Measurements from ENCODE around the gene TLE4. TPM values are rescaled to one million over a fixed set of nuclear protein-coding genes. Genes with fewer than 3 reads are reported as not detected.

Gene TLE4
- total RNA-seq, 1 experiment from 2014 or later, result 8.1 TPM

DNA sequence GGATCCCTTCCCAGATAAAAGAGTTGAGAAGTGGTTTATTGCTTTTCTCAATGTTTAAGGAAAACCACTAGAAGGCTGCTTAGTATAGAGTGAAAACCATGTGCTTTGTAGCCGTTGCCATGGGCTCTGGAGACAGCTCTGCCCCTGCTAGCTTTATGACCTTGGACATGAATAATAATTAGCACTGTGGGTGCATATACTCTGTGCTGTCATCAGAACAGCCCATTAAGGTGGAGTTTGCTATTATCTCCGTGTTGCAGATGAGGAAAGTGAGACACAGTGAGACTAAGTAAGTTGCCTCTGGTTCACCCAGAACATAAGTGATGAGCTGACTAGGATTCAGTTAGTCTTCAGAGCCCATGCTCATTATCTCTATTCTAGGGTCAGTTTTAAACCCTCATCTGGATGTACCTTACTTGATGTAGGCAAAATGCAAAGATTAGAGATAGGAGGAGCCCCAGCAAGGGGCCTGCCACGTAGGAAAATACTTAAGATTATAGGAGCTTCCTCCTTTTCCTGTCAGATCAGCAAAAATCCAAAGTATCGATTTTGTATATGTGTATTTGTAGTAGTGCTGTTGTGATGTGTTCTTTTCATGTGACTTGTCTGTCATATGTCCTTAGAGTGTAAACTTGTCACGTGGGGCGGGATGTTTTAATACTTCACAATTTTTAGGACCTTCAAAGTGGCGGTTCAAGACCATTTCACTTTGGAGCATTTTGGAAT, 102.5 kb downstream of the TLE4 start:
- Histone ChIP-seq H3K9me3 (no peaks in the 10 kb centered on the region), H3K27me3 (replicated peaks; ENCODE audit: control insufficient read depth, insufficient read depth, low read length) (no peaks in the 10 kb centered on the region), H3K4me3 (ENCODE audit: low read depth, low read length) (no peak overlapping the region), H3K36me3 (ENCODE audit: control insufficient read depth, insufficient read depth, low read length) (no peaks in the 10 kb centered on the region), H3K4me1 (no peaks in the 10 kb centered on the region)
- no peak overlapping the region for H3K27ac Mint-ChIP-seq (ENCODE audit: unreplicated experiment)
- no peak for TF ChIP-seq CTCF (IDR thresholded peaks at IDR 0.05; ENCODE audit: insufficient read depth in 1 of 2, low read depth in 1 of 2, low read length in 1 of 2, severe bottlenecking in 1 of 2, unreplicated experiment in 1 of 2)
- H3K4me1 Mint-ChIP-seq (ENCODE audit: low read depth, unreplicated experiment), result no peaks in the 10 kb centered on the region
- intact Hi-C loops (cut with micrococcal nuclease; ENCODE audit: unreplicated experiment), result no loop called here
- BruUV-seq (replicated peaks), result no TSS peak
- no peak for DNase-seq
- H3K36me3 Mint-ChIP-seq (ENCODE audit: insufficient read depth, unreplicated experiment), result peaks cover 4% of the 10 kb centered on the region
- ChIA-PET CTCF (no interaction called here), POLR2A (no interaction called here)
- H3K4me3 Mint-ChIP-seq (ENCODE audit: unreplicated experiment), result no peak overlapping the region
- H3K27me3 Mint-ChIP-seq (ENCODE audit: insufficient read depth, unreplicated experiment), result no peaks in the 10 kb centered on the region
- no peaks in the 10 kb centered on the region for H3K9me3 Mint-ChIP-seq (ENCODE audit: unreplicated experiment)

GRCh38 chr9:79681576-79681975, 109.8 kb downstream of the TLE4 start:
- Mint-ChIP-seq H3K36me3 (ENCODE audit: insufficient read depth, unreplicated experiment) (no peaks in the 10 kb centered on the region), H3K4me3 (ENCODE audit: unreplicated experiment) (no peak overlapping the region), H3K9me3 (ENCODE audit: unreplicated experiment) (no peaks in the 10 kb centered on the region)

DNA sequence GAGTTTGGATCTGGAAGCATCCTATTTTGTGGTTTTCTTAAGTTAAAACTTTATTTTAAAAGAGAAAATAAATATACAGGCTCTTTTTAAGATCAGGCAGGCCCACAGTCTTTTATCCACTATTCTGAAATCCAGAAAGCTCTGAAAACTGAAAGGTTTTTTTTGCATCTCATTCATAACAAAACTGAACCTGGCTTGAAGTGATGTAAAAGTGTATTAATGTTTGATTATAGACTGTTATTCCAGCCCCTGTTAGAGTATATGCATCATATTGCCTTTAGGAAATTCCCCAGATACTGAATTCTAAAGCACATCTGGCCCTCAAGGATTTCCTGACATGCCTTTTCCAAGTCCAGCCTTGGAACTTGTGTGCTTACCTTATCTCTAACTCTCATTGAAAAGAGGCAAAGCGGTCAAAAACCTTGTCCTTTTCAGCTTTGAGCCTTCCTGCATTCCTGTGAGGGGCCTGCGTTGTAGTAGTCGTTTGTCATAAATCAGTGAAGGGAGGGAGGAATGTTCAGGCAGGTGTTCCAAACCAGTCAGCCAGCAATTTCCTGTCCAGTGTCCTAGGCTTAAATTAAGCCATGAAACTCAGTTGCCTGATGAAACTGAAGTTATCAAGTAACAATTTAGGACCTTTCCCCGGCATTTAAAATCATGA, 110.4 kb downstream of the TLE4 start:
- intact Hi-C loops (cut with micrococcal nuclease; ENCODE audit: unreplicated experiment), result loop anchor here (5.0 kb wide), 1 partner anchor 110 kb away; the partner anchor contains the start of gene TLE4
- H3K4me3 Mint-ChIP-seq (ENCODE audit: unreplicated experiment), result no peak overlapping the region
- peaks cover 5% of the 10 kb centered on the region for H3K4me1 Mint-ChIP-seq (ENCODE audit: low read depth, unreplicated experiment)
- no TSS peak for BruUV-seq (replicated peaks)
- Histone ChIP-seq H3K4me3 (ENCODE audit: low read depth, low read length) (no peak overlapping the region), H3K36me3 (ENCODE audit: control insufficient read depth, insufficient read depth, low read length) (no peaks in the 10 kb centered on the region), H3K27me3 (replicated peaks; ENCODE audit: control insufficient read depth, insufficient read depth, low read length) (no peaks in the 10 kb centered on the region), H3K4me1 (peaks cover 12% of the 10 kb centered on the region), H3K9me3 (no peaks in the 10 kb centered on the region)
- H3K9me3 Mint-ChIP-seq (ENCODE audit: unreplicated experiment), result no peaks in the 10 kb centered on the region
- CTCF ChIA-PET, result no interaction called here
- H3K27me3 Mint-ChIP-seq (ENCODE audit: insufficient read depth, unreplicated experiment), result no peaks in the 10 kb centered on the region
- H3K27ac Mint-ChIP-seq (ENCODE audit: unreplicated experiment), result no peak overlapping the region
- POLR2A ChIA-PET, result no interaction called here
- H3K36me3 Mint-ChIP-seq (ENCODE audit: insufficient read depth, unreplicated experiment), result no peaks in the 10 kb centered on the region
- DNase-seq, result peak; percentile 55 to 71
- no peak for TF ChIP-seq CTCF (IDR thresholded peaks at IDR 0.05; ENCODE audit: insufficient read depth in 1 of 2, low read depth in 1 of 2, low read length in 1 of 2, severe bottlenecking in 1 of 2, unreplicated experiment in 1 of 2)

More at GRCh38 chr9:79681576-79681975, 109.8 kb downstream of the TLE4 start:
- intact Hi-C loops (cut with micrococcal nuclease; ENCODE audit: unreplicated experiment), result loop anchor here (5.0 kb wide), 1 partner anchor 109 kb away; the partner anchor contains the start of gene TLE4
- Histone ChIP-seq H3K27me3 (replicated peaks; ENCODE audit: control insufficient read depth, insufficient read depth, low read length) (no peaks in the 10 kb centered on the region), H3K36me3 (ENCODE audit: control insufficient read depth, insufficient read depth, low read length) (no peaks in the 10 kb centered on the region), H3K4me1 (peaks cover 12% of the 10 kb centered on the region), H3K9me3 (no peaks in the 10 kb centered on the region), H3K4me3 (ENCODE audit: low read depth, low read length) (no peak overlapping the region)
- CTCF ChIA-PET, result no interaction called here
- Mint-ChIP-seq H3K4me1 (ENCODE audit: low read depth, unreplicated experiment) (peaks cover 5% of the 10 kb centered on the region), H3K27ac (ENCODE audit: unreplicated experiment) (peak overlapping the region; percentile 57), H3K27me3 (ENCODE audit: insufficient read depth, unreplicated experiment) (no peaks in the 10 kb centered on the region)
- no TSS peak for BruUV-seq (replicated peaks)
- POLR2A ChIA-PET, result no interaction called here
- no peak for DNase-seq
- no peak for TF ChIP-seq CTCF (IDR thresholded peaks at IDR 0.05; ENCODE audit: insufficient read depth in 1 of 2, low read depth in 1 of 2, low read length in 1 of 2, severe bottlenecking in 1 of 2, unreplicated experiment in 1 of 2)
